A172 (cell line): ENCODE results near the gene CYP4F22. TPM values are rescaled to one million over a fixed set of nuclear protein-coding genes. Genes with fewer than 3 reads are reported as not detected.
"Not testable (repeated sequence)": the region's sequence is repeated elsewhere in the genome, so short reads cannot be mapped to it uniquely, and the experiment has no call there.

Source experiments
- DNase-seq: peaks from one replicate; pipeline ENCODE4 v3.0.0-alpha.2; 2015; ENCODE audit warnings: low spot score
- total RNA-seq: library from RNA; depleted of rRNA; stranded (reverse); fragments of >200 nt; shearing (Covaris generic); gene quantifications from 2 replicates; pipeline ENCODE4 v1.2.3, GENCODE V29; 2014; rRNA removed

Gene CYP4F22
- not detected in 2 replicates for total RNA-seq

DNA sequence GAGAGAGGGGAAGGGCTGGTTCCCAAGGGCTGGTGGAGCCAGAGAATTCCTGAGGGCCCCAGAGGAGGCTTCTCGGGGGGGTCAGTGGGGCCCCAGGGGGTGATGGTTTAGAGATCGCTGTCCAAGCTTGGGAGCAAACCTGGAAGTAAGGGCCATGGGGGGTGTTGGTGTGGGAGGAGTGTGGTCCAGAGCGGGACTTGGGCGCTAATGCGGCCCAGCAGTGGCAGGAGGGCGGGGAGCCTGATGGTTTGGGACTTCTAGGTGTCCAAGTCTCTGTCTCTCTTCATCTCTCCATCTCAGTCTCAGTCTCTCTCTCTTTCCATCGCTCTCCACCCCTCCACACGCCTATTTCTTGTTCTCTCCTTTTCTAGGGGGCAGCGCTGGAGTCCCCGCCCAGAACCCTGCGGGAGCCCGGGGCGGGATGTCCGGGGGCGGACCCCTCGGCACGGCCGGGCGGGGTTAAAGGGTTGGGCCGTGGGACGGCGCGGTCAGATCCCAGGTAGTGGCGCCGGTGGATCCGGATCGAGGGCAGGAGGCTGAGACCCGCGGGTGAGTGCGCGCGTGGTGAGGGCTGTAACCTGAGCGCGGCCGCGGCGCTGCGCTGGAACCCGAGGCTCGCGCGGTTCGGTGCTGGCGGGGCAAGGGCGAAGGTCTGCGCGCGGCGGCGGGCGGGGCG, at the start of gene CYP4F22:
Gene CYP4F22 (plus strand): TSS at position 491 of the 676 bp plus-strand sequence. CDS start 16,812 bp downstream, outside the sequence.
- no peak for DNase-seq

DNA sequence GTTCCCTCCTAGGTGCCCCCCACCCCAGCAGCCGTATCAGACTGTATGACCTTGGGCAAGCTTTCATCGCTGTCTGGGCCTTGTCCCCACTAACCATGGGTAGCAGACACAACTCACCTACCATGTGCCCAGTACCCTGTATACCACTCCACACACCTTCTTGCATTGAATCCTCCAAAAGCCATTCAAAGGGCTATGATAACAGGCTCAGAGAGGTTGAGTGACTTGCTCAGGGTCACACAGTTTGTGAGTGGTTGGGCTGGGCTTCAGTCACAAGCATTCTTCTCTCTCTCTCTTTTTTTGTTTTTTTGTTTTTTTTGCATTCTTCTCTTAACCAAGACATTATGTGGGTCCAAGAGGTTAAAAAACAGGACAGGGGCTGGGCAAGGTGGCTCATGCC, 46.6 kb upstream of the CYP4F22 start:
- DNase-seq = no peak

DNA sequence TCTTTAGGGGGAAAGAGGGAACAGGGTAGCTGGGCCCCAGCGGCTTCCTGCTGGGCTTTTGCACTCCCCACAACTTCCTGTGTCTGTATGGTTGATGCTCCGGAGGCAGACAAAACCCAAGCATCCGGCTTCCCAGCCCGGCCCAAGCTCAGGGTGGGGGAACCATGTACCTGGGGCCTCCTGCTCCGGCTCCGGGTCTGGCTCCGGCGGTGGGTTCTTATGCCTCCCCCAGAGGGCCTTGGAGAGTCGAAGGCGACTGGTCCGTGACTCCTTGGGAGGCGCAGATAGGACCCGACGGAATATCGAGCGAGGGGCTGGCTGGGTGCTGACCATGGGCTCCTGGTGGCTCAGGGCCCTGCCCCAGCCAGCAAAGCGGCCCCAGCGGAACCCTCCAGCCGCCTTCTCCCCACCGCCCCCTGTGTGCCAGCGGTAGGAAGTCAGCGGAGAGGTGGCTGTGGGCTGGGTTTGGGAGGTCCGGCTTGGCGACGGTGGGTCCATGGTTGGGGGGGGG, 44.4 kb upstream of the CYP4F22 start:
- no peak for DNase-seq

GRCh38 chr19:15464394-15465385, 43.6 kb upstream of the CYP4F22 start, which contains the start of gene RASAL3:
RASAL3 (minus strand) TSS chr19:15464544; CDS start chr19:15464358, 186 bp downstream.
- no peak for DNase-seq

DNA sequence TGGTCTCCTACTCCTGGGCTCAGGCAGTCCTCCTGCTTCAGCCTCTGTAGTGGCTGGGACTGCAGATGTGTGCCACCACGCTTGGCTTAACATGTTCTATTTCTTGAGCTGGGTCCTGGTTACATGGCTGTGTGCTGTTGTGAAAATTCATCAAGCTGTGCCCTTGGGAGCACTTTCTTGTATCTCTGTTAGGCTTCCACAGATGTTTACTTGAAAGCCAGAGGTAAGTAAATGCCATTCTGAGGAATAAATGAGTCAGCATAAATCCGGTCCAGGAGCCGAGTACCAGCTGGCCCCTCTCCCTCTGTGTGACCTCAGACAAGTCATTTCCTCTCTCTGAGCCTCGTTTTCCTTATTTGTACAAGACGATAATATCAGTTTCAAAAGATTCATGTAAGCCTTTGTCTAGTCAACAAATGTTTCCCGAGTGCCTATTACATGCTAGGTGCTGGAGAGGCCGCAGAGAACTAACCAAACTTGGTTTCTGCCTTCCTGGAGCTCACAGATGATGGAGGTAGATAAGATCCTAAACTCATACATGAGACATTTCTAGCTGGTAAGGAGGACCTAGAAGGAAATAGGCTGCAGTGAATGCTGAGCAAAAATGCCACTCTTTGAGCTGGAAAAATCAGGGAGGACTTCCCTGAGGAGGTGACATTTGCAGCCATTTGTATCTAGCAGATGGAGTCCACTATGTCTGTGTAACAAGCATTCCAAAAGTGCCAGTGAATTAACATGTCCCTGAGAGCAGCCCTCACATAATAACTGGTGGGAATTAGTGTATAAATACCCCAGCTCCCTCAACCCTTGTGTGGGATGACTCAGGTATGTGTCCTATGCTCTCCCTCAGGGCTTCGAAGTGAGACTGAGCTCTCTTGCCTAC, 41.2 kb upstream of the CYP4F22 start:
- peak; percentile 60 for DNase-seq

DNA sequence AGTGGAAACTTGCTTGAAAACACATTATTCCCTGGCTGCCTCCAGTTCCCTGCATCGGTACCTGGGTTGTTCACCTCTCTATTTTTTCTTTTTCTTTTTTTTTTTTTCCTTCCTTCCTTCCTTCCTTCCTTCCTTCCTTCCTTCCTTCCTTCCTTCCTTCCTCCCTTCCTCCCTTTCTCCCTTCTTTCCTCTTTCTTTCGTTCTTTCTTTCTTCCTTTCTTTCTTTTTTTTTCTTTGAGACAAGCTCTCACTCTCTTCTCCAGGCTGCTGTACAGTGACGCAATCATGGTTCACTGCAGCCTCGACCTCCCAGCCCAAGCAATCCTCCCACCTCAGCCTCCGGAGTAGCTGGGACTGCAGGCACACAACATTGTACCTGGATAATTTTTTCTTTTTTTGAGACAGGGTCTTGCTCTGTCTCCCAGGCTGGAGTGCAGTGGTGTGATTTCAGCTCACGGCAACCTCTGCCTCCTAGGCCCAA, 40.6 kb upstream of the CYP4F22 start:
- DNase-seq = no peak

- DNase-seq = no peak
Observed at GRCh38 chr19:15468675-15469512, 39.4 kb upstream of the CYP4F22 start.

DNA sequence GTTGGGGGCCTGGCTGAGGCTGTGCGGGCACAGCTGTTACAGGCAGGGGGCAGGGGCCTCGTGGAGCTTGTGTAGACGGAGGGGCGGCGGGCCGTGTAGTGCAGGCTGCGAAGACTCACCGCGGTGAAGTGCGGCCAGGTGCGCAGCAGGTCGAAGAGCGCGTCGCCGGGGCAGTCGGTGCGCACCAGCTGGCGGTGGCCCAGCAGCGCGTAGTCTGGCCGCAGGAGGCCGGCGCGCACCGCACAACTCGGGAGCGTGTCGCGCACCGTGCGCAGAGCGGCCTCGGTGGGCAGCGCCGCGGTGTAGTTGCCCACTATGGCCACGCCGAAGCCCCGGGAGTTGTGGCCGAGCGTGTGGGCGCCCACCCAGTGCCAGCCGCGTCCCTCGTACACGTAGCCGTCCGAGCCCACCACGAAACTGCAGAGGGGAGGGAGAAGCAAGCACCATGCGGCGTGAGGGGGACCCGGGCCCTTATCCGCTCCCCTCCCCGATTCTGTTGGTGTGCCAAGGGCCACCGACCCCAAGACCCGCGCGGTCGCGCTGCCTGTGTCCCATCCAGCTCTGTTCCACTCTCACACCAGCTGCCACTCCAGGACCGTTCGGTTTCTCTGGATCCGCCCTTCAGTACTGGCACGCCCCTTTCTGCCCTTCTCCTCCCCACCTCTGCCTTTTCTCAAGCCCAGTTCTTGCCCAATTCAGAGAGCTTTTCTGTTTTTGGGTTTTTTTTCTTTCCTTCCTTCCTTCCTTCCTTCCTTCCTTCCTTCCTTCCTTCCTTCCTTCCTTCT, 38.6 kb upstream of the CYP4F22 start:
- no peak for DNase-seq

- DNase-seq = no peak
Observed at GRCh38 chr19:15471639-15472101, 36.7 kb upstream of the CYP4F22 start.

DNA sequence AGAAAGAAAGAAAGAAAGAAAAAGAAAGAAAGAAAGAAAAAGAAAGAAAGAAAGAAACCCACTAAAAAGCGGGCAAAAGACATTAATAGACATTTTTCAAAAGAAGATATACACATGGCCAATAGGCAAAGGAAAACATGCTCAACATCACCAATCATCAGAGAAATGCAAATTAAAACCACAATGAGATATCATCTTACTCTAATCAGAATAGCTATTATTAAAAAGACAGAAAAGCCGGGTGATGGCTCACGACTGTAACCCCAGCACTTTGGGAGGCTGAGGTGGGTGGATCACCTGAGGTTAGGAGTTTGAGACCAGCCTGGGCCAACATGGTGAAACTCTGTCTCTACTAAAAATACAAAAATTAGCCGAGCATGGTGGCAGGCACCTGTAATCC, 34.5 kb upstream of the CYP4F22 start:
- DNase-seq = not testable (repeated sequence)

GRCh38 chr19:15475169-15475568, 33.2 kb upstream of the CYP4F22 start:
- DNase-seq = no peak

DNA sequence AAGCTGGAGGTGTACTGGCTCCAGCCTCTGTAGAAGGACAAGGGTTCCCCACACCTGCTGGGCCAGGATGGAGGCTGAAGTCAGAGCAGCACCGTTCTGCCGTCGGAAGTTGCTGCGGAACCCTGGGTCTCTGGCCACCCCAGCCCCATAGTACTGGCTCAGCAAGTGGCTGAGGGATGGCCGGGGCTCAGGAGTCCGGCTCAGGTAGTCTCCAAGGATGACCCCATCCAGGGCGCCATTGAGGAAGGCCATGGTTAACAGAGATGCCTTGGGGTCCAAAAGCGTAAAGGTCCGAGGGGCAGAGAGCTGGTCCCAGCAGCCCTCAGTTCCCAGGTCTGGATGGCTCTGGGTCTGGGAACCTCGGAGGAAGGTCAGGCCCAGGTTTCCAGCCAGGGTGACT, 32.7 kb upstream of the CYP4F22 start:
- DNase-seq = no peak

GRCh38 chr19:15476325-15476724, 32.0 kb upstream of the CYP4F22 start:
- no peak for DNase-seq

DNA sequence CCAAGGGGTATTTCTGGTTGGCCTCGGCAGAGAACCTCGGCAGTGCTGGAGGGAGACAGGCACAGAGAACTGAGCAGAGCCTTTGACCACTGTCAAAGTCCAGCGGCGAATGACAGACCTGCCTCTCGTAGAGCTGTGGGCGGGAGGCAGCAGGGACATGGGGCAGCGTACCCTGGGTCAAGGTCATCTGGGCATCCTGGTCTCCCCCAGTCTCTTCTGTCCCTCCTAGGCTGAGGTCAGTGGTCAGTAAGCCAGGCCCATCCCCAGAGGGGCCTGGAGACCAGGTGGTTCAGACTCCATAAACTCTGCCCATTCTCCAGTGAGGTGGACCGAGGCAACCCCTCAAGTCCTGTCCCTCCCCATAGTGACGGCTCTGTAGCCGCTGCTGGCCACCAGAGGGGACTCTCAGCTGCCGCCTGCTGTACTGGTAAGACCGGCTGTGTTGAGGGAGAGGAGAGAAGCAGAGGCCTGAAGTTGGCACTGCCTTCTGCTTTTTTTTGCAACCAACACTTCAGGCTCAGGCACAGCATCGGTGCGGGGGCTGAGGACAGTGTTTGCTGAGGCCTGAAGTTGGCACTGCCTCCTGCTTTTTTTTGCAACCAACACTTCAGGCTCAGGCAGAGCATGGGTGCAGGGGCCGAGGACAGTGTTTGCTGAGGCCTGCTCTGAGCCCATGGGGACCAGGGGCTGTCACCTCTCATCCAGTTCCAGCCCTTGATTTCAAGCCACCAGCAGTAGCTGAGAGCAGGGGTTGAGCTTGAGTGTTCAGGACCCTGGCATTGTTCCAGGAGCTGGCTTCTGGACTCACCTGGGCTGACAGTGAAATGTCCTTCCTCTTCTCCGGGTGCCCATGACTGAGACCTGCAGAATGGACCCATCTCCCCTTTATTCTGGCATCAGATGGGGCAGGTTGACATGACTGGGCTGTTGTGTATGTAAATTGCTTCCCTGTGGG, 28.7 kb upstream of the CYP4F22 start, which contains the start of gene PGLYRP2:
Gene PGLYRP2 (minus strand): TSS at position 111 of the 955 bp plus-strand sequence. CDS start 130 bp downstream, outside the sequence.
- DNase-seq = no peak

DNA sequence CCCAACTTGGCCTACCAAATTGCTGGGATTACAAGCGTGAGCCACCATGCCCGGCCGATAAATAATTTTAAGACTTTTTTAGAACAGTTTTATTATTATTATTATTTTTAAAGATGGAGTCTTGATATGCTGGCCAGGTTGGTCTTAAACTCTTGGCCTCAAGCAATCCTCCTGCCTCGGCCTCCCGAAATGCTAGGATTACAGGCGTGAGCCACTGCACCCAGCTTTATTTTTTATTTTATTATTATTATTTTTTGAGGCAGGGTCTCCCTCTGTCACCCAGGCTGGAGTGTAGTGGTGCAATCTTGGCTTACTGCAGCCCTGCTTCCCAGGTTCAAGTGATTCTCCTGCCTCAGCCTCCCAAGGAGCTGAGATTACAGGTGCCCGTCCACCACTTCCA, 27.3 kb upstream of the CYP4F22 start:
- not testable (repeated sequence) for DNase-seq

DNA sequence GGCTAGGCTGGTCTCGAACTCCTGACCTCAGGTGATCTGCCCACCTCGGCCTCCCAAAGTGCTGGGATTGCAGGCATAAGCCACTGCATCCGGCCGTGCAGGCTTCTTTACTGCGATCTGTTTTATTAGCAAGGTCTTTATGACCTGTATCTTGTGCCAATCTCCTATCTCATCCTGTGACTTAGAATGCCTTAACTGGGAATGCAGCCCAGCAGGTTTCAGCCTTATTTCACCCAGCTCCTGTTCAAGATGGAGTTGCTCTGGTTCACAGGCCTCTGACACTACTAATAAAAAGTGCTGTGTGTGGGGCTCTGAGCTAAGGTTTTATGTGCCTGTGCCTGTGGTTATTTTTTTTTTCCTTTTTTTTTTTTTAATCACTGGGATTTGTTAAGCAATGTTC, 22.6 kb upstream of the CYP4F22 start:
- DNase-seq = not testable (repeated sequence)

GRCh38 chr19:15487038-15487437, 21.3 kb upstream of the CYP4F22 start:
- DNase-seq = no peak
